Fibroblast of skin of back (primary cell): ENCODE measurements around the gene ZXDB. TPM values are rescaled to one million over a fixed set of nuclear protein-coding genes. Genes with fewer than 3 reads are reported as not detected.
"Not testable (repeated sequence)": the region's sequence is repeated elsewhere in the genome, so short reads cannot be mapped to it uniquely, and the experiment has no call there.

ENCODE experiments used
- DNase-seq: peaks from one replicate; pipeline ENCODE4 v3.0.0-alpha.2; 2013
- polyA plus RNA-seq, 2 experiments: library from polyadenylated mRNA; unstranded; fragments of 120-200 nt; gene quantifications; one replicate each; pipeline ENCODE4 v1.2.1, GENCODE V29; 2013; ENCODE audit not compliant: insufficient read length in 2 of 2

ZXDB gene
- 4.0 TPM for polyA plus RNA-seq (2013, experiment 1 of 2; ENCODE audit: insufficient read length)
- polyA plus RNA-seq (2013, experiment 2 of 2; ENCODE audit: insufficient read length): 3.7 TPM

- DNase-seq: peak; percentile 46
These were observed at the start of gene ZXDB for GRCh38 chrX:57591284-57592159. Gene ZXDB, plus strand, starts transcription at chrX:57592011. Its CDS starts 38 bp downstream, at chrX:57592049.

GRCh38 chrX:57565198-57565597 is 26.6 kb upstream of the ZXDB start:
- no peak for DNase-seq

- DNase-seq: peak; percentile 13
These were observed 18.1 kb upstream of the ZXDB start for GRCh38 chrX:57573754-57574153.

GRCh38 chrX:57582948-57583347 is 8.9 kb upstream of the ZXDB start:
- DNase-seq: not testable (repeated sequence)

- DNase-seq: no peak
These were observed 8.3 kb upstream of the ZXDB start for GRCh38 chrX:57583477-57583876.

GRCh38 chrX:57586360-57586759 is 5.5 kb upstream of the ZXDB start:
- DNase-seq: no peak

GRCh38 chrX:57587062-57587461 is 4.7 kb upstream of the ZXDB start:
- no peak for DNase-seq

GRCh38 chrX:57587607-57588006 is 4.2 kb upstream of the ZXDB start:
- no peak for DNase-seq

- DNase-seq: peak; percentile 20
These were observed 516 bp downstream of the ZXDB start for GRCh38 chrX:57592160-57592893.

GRCh38 chrX:57592894-57593215 is 1.0 kb downstream of the ZXDB start:
- DNase-seq: peak; percentile 29

- DNase-seq: peak; percentile 82
These were observed 3.6 kb downstream of the ZXDB start for GRCh38 chrX:57595381-57595811.

GRCh38 chrX:57596109-57596508 is 4.3 kb downstream of the ZXDB start:
- DNase-seq: no peak

- DNase-seq: peak; percentile 12
These were observed 4.7 kb downstream of the ZXDB start for GRCh38 chrX:57596516-57596915.

- DNase-seq: peak; percentile 5
These were observed 15.7 kb downstream of the ZXDB start for GRCh38 chrX:57607295-57608187.

- not testable (repeated sequence) for DNase-seq
These were observed 21.5 kb downstream of the ZXDB start for GRCh38 chrX:57613351-57613750.

- DNase-seq: not testable (repeated sequence)
These were observed 37.6 kb downstream of the ZXDB start for GRCh38 chrX:57629438-57629837.

- DNase-seq: no peak
These were observed 48.8 kb downstream of the ZXDB start for GRCh38 chrX:57640674-57641016.

- DNase-seq: no peak
These were observed 49.5 kb downstream of the ZXDB start for GRCh38 chrX:57641338-57641737.

- DNase-seq: no peak
These were observed 51.9 kb downstream of the ZXDB start for GRCh38 chrX:57643698-57644097.

GRCh38 chrX:57647020-57647419 is 55.2 kb downstream of the ZXDB start:
- no peak for DNase-seq
